Stimulated activated CD8-positive, alpha-beta memory T cell treated with anti-CD3 and anti-CD28 coated beads, Interleukin-15, amount 100 ng/mL, for 1 hour (primary cell): Measurements from ENCODE around the gene TLX1.
A peak's percentile ranks its signal among the peaks of the same experiment; 100 is the strongest.

ENCODE experiments used
- DNase-seq: peaks from one replicate; pipeline ENCODE4 v3.0.0-alpha.2; 2020; ENCODE audit warnings: low read depth

Gene TLX1

GRCh38 chr10:101130984-101131961, at the start of gene TLX1:
Gene TLX1, plus strand, starts transcription at chr10:101131300. Its CDS starts 242 bp downstream, at chr10:101131542.
- no peak for DNase-seq

- DNase-seq: no peak
Observed at GRCh38 chr10:101085846-101086245, 45.3 kb upstream of the TLX1 start.

GRCh38 chr10:101087376-101087775, 43.7 kb upstream of the TLX1 start:
- DNase-seq: no peak

- DNase-seq: no peak
Observed at GRCh38 chr10:101087965-101088364, 43.1 kb upstream of the TLX1 start.

GRCh38 chr10:101089520-101090299, 41.4 kb upstream of the TLX1 start:
- no peak for DNase-seq

GRCh38 chr10:101090597-101090996, 40.5 kb upstream of the TLX1 start:
- DNase-seq: no peak

GRCh38 chr10:101091546-101092290, 39.4 kb upstream of the TLX1 start:
- DNase-seq: no peak

GRCh38 chr10:101092881-101093354, 38.2 kb upstream of the TLX1 start:
- no peak for DNase-seq

- no peak for DNase-seq
Observed at GRCh38 chr10:101094121-101094879, 36.8 kb upstream of the TLX1 start.

GRCh38 chr10:101095004-101095403, 36.1 kb upstream of the TLX1 start:
- no peak for DNase-seq

GRCh38 chr10:101095550-101096213, 35.4 kb upstream of the TLX1 start:
- peak; percentile 44 for DNase-seq

GRCh38 chr10:101096378-101096777, 34.7 kb upstream of the TLX1 start:
- DNase-seq: no peak

- DNase-seq: no peak
Observed at GRCh38 chr10:101097881-101098280, 33.2 kb upstream of the TLX1 start.

GRCh38 chr10:101099901-101100300, 31.2 kb upstream of the TLX1 start:
- no peak for DNase-seq

- no peak for DNase-seq
Observed at GRCh38 chr10:101101372-101101881, 29.7 kb upstream of the TLX1 start.

- DNase-seq: no peak
Observed at GRCh38 chr10:101103430-101103829, 27.7 kb upstream of the TLX1 start.

- DNase-seq: no peak
Observed at GRCh38 chr10:101106351-101106750, 24.7 kb upstream of the TLX1 start.

GRCh38 chr10:101107771-101108170, 23.3 kb upstream of the TLX1 start:
- DNase-seq: no peak

GRCh38 chr10:101110856-101111523, 20.1 kb upstream of the TLX1 start:
- DNase-seq: no peak

GRCh38 chr10:101111547-101111946, 19.6 kb upstream of the TLX1 start:
- no peak for DNase-seq
